PC-3 (cell line): ENCODE measurements around the gene SLC6A3. TPM values are rescaled to one million over a fixed set of nuclear protein-coding genes. Genes with fewer than 3 reads are reported as not detected.

ENCODE experiments used
- ATAC-seq: fragments of 200-7000 bp; cut with Tn5 transposase; 2 replicates; pipeline ENCODE4 v1.9.1; 2020; ENCODE audit warnings: mild to moderate bottlenecking, moderate library complexity
- BruUV-seq: library from RNA; stranded (reverse); fragments of 400-500 nt; replicated peaks from 2 replicates; lab custom pipeline; 2021; lab: Mats Ljungman, UMichigan
- CTCF ChIA-PET: fragments of 300-600 bp; sonication (Branson Sonifier 250); formaldehyde crosslinking; loops from one replicate; lab custom pipeline; 2022; ENCODE audit warnings: antibody characterized with exemption; lab: Charles Lee
- POLR2A ChIA-PET: fragments of 300-600 bp; sonication (Branson Sonifier 250); formaldehyde crosslinking; loops from one replicate; lab custom pipeline; 2022; ENCODE audit warnings: antibody characterized with exemption; ENCODE audit not compliant: unreplicated experiment; lab: Charles Lee
- DNase-seq: peaks from one replicate; pipeline ENCODE4 v3.0.0-alpha.2; 2015
- H2AFZ ChIP-seq: fragments of 300-600 bp; sonication (generic); 2 replicates; pipeline ENCODE4 v1.6.0; 2016; ENCODE audit warnings: antibody characterized with exemption, low read length
- H3F3A ChIP-seq: fragments of 300-600 bp; sonication (generic); one replicate; pipeline ENCODE4 v1.6.0; 2017; ENCODE audit warnings: antibody characterized with exemption, low read length, control low read depth, mild to moderate bottlenecking; ENCODE audit not compliant: unreplicated experiment
- H3K27ac ChIP-seq: fragments of 300-600 bp; sonication (generic); 2 replicates; pipeline ENCODE4 v1.5.1; 2016; ENCODE audit warnings: mild to moderate bottlenecking, low read length
- H3K27me3 ChIP-seq: fragments of 300-600 bp; sonication (generic); 2 replicates; pipeline ENCODE4 v1.6.1; 2016; ENCODE audit warnings: low read length, mixed read lengths
- H3K36me3 ChIP-seq: fragments of 300-600 bp; sonication (generic); 2 replicates; pipeline ENCODE4 v1.6.1; 2016; ENCODE audit warnings: low read depth, mixed run types, low read length, mixed read lengths
- H3K4me1 ChIP-seq: fragments of 300-600 bp; sonication (generic); 2 replicates; pipeline ENCODE4 v1.5.1; 2016; ENCODE audit warnings: low read length; ENCODE audit not compliant: insufficient read depth
- H3K4me2 ChIP-seq: fragments of 300-600 bp; sonication (generic); 2 replicates; pipeline ENCODE4 v1.6.0; 2016; ENCODE audit warnings: low read length
- H3K4me3 ChIP-seq: fragments of 300-600 bp; sonication (generic); 2 replicates; pipeline ENCODE4 v1.5.1; 2016; ENCODE audit warnings: mild to moderate bottlenecking, low read length, mixed read lengths
- H3K79me2 ChIP-seq: fragments of 300-600 bp; sonication (generic); 2 replicates; pipeline ENCODE4 v1.6.1; 2017; ENCODE audit warnings: low read length, mixed read lengths
- H3K9ac ChIP-seq: fragments of 300-600 bp; sonication (generic); 2 replicates; pipeline ENCODE4 v1.6.0; 2016; ENCODE audit warnings: mild to moderate bottlenecking, low read length
- H3K9me2 ChIP-seq: fragments of 300-600 bp; sonication (generic); replicated peaks from 2 replicates; pipeline ENCODE4 v1.6.1; 2016; ENCODE audit warnings: mixed run types, low read length, mixed read lengths
- H3K9me3 ChIP-seq: fragments of 300-600 bp; sonication (generic); 2 replicates; pipeline ENCODE4 v1.6.1; 2016; ENCODE audit warnings: low read length, mixed read lengths
- H4K20me1 ChIP-seq: fragments of 300-600 bp; sonication (generic); 2 replicates; pipeline ENCODE4 v1.6.1; 2016; ENCODE audit warnings: low read length, mixed read lengths
- CTCF ChIP-seq: fragments of 300-600 bp; sonication (generic); conservative IDR thresholded peaks from 2 replicates; pipeline ENCODE4 v1.5.1; 2017; ENCODE audit warnings: antibody characterized with exemption, low read depth, mild to moderate bottlenecking, low read length
- EZH2 ChIP-seq: fragments of 300-600 bp; sonication (generic); IDR thresholded peaks from one replicate; pipeline ENCODE4 v1.6.1; 2017; ENCODE audit warnings: antibody characterized with exemption, mild to moderate bottlenecking, low read length; ENCODE audit not compliant: unreplicated experiment
- EZH2phosphoT487 ChIP-seq: fragments of 300-600 bp; sonication (generic); IDR thresholded peaks from 2 replicates; pipeline ENCODE4 v1.6.1; 2018; ENCODE audit warnings: mild to moderate bottlenecking, antibody characterized with exemption, low read length, borderline replicate concordance
- intact Hi-C: fragments of 100-400 bp; cut with micrococcal nuclease; formaldehyde crosslinking; loops from 2 replicates; pipeline ENCODE4 v1.9.0; 2023
- total RNA-seq: library from RNA; depleted of rRNA; stranded (reverse); fragments of >200 nt; gene quantifications from 2 replicates; pipeline ENCODE4 v1.2.3, GENCODE V29; 2014

The SLC6A3 gene
- total RNA-seq, 1 experiment from 2014 or later: not detected

- POLR2A ChIA-PET: no interaction called here
- Histone ChIP-seq H3K9ac (no peak overlapping the region), H3K9me2 (no peaks in the 10 kb centered on the region), H3K27ac (no peak overlapping the region), H3F3A (no peaks in the 10 kb centered on the region), H3K9me3 (no peaks in the 10 kb centered on the region), H3K4me3 (no peak overlapping the region), H3K27me3 (peaks cover 67% of the 10 kb centered on the region), H4K20me1 (no peaks in the 10 kb centered on the region), H3K36me3 (no peaks in the 10 kb centered on the region), H3K4me1 (no peaks in the 10 kb centered on the region), H3K79me2 (no peaks in the 10 kb centered on the region), H3K4me2 (no peak overlapping the region), H2AFZ (no peak overlapping the region)
- no TSS peak for BruUV-seq
- TF ChIP-seq EZH2 (no peak), CTCF (no peak), EZH2phosphoT487 (no peak)
- CTCF ChIA-PET: interaction anchor here (0.6 kb wide), 1 partner anchor 242 kb away, joined by 4 read pairs; no protein-coding TSS in a partner anchor
- ATAC-seq (no peak), DNase-seq (no peak)
- intact Hi-C loops: no loop called here
Measured at GRCh38 chr5:1399737-1400136, 45.5 kb downstream of the SLC6A3 start.

- H3K27ac ChIP-seq: no peak overlapping the region
- H3K9ac ChIP-seq: no peak overlapping the region
- H2AFZ ChIP-seq: no peak overlapping the region
- no peaks in the 10 kb centered on the region for H3K9me2 ChIP-seq
- no peaks in the 10 kb centered on the region for H4K20me1 ChIP-seq
- no peak for TF ChIP-seq CTCF
- TF ChIP-seq EZH2: no peak
- TF ChIP-seq EZH2phosphoT487: no peak
- H3K36me3 ChIP-seq: no peaks in the 10 kb centered on the region
- H3F3A ChIP-seq: no peaks in the 10 kb centered on the region
- H3K27me3 ChIP-seq: peaks cover 84% of the 10 kb centered on the region
- H3K4me1 ChIP-seq: no peaks in the 10 kb centered on the region
- no TSS peak for BruUV-seq
- no peak overlapping the region for H3K4me3 ChIP-seq
- no peaks in the 10 kb centered on the region for H3K79me2 ChIP-seq
- DNase-seq (no peak), ATAC-seq (no peak)
- intact Hi-C loops: no loop called here
- no peak overlapping the region for H3K4me2 ChIP-seq
- POLR2A ChIA-PET: no interaction called here
- CTCF ChIA-PET: no interaction called here
- no peaks in the 10 kb centered on the region for H3K9me3 ChIP-seq
Measured at GRCh38 chr5:1396293-1396816, 48.9 kb downstream of the SLC6A3 start.

- no peak overlapping the region for H3K27ac ChIP-seq
- no peaks in the 10 kb centered on the region for H3K9me2 ChIP-seq
- ATAC-seq (no peak), DNase-seq (no peak)
- POLR2A ChIA-PET: no interaction called here
- TF ChIP-seq EZH2 (no peak), CTCF (no peak), EZH2phosphoT487 (no peak)
- no TSS peak for BruUV-seq
- intact Hi-C loops: no loop called here
- H3K79me2 ChIP-seq: no peaks in the 10 kb centered on the region
- CTCF ChIA-PET: no interaction called here
- no peak overlapping the region for H3K4me3 ChIP-seq
- no peaks in the 10 kb centered on the region for H4K20me1 ChIP-seq
- no peak overlapping the region for H2AFZ ChIP-seq
- H3F3A ChIP-seq: no peaks in the 10 kb centered on the region
- no peaks in the 10 kb centered on the region for H3K9me3 ChIP-seq
- no peak overlapping the region for H3K4me2 ChIP-seq
- H3K4me1 ChIP-seq: no peaks in the 10 kb centered on the region
- H3K36me3 ChIP-seq: no peaks in the 10 kb centered on the region
- peaks cover 79% of the 10 kb centered on the region for H3K27me3 ChIP-seq
- no peak overlapping the region for H3K9ac ChIP-seq
Measured at GRCh38 chr5:1394881-1395860, 50.1 kb downstream of the SLC6A3 start.
